ENCODE measurements around the gene DNLZ.

DNLZ gene

DNA sequence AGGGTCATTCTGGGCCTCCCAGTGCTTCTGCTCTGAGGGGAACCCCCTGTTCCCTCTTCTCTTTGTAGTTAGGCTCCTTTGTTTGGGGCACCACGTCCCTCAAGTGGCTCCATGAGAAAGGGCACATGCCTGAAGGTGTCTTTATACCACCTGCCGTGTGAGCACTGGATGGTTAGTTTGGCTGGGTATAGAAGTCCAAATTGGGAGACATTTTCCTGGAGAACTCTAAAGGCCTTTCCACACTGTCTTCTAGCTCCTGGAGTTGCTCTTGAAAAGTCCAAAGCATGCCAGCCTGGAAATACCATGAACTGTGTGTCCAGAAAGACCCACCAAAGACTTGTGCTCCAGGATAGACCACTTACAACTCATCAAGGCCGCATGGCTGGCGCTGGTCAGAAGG lies 48.6 kb downstream of the DNLZ start:
- H3K9ac ChIP-seq (ENCODE audit: low read length) = no peak overlapping the region
- H4K5ac ChIP-seq (ENCODE audit: low read length) = no peak overlapping the region
- H2BK5ac ChIP-seq (ENCODE audit: low read length) = no peak overlapping the region
- H3K36me3 ChIP-seq (ENCODE audit: control insufficient read depth, insufficient read depth, low read length) = no peaks in the 10 kb centered on the region
- no CpG with 5 or more reads among the region's 4 CpGs for WGBS (ENCODE audit: extremely low coverage, insufficient coverage, low lambda C conversion rate)
- H3K4me1 ChIP-seq (ENCODE audit: control insufficient read depth, low read depth, low read length) = no peaks in the 10 kb centered on the region
- H2BK15ac ChIP-seq (replicated peaks; ENCODE audit: low read depth) = no peak overlapping the region
- no peak overlapping the region for H2AK5ac ChIP-seq (ENCODE audit: low read length)
- no peak overlapping the region for H3K4me3 ChIP-seq (ENCODE audit: low read length)
- no peak overlapping the region for H3K56ac ChIP-seq (ENCODE audit: low read length)
- no peak overlapping the region for H4K8ac ChIP-seq (ENCODE audit: low read depth, low read length)
- no peaks in the 10 kb centered on the region for H3K79me1 ChIP-seq (ENCODE audit: low read length)
- H3K23ac ChIP-seq (ENCODE audit: low read length) = no peak overlapping the region
- no peak overlapping the region for H3K4me2 ChIP-seq (ENCODE audit: low read length)
- H3K79me2 ChIP-seq (ENCODE audit: control insufficient read depth, insufficient read depth, low read length) = no peaks in the 10 kb centered on the region
- no peak overlapping the region for H2BK120ac ChIP-seq (ENCODE audit: low read depth, low read length)
- no peak overlapping the region for H3K18ac ChIP-seq (ENCODE audit: low read length)
- H3K4ac ChIP-seq (ENCODE audit: low read depth, low read length) = no peak overlapping the region
- no peak overlapping the region for H3K27ac ChIP-seq (ENCODE audit: low read depth, low read length)
- H3K27me3 ChIP-seq (ENCODE audit: insufficient read depth, low read length, poor library complexity) = no peaks in the 10 kb centered on the region
- no peak for DNase-seq

DNA sequence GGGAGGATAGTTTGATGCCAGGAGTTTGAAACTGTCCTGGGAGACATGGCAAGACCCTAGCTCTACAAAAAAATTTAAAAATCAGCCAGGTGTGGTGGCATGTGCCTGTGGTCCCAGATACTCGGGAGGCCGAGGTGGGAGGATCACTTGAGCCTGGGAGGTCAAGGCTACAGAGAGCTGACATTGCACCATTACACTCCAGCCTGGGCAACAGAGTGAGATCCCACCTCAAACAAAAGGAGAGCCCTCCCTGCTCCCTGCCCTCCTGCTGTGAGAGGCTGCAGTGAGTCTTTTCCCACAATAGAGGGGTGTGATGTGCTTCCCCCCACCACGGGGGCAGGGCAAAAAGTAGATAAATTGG lies 49.5 kb downstream of the DNLZ start:
- Histone ChIP-seq H3K4me2 (ENCODE audit: low read length) (no peak overlapping the region), H3K18ac (ENCODE audit: low read length) (no peak overlapping the region), H3K36me3 (ENCODE audit: control insufficient read depth, insufficient read depth, low read length) (no peaks in the 10 kb centered on the region), H3K79me1 (ENCODE audit: low read length) (no peaks in the 10 kb centered on the region), H2BK15ac (replicated peaks; ENCODE audit: low read depth) (no peak overlapping the region), H3K23ac (ENCODE audit: low read length) (no peak overlapping the region), H2AK5ac (ENCODE audit: low read length) (no peak overlapping the region), H3K4me3 (ENCODE audit: low read length) (no peak overlapping the region), H3K56ac (ENCODE audit: low read length) (no peak overlapping the region), H3K27me3 (ENCODE audit: insufficient read depth, low read length, poor library complexity) (no peaks in the 10 kb centered on the region), H3K79me2 (ENCODE audit: control insufficient read depth, insufficient read depth, low read length) (no peaks in the 10 kb centered on the region), H4K8ac (ENCODE audit: low read depth, low read length) (no peak overlapping the region), H2BK5ac (ENCODE audit: low read length) (no peak overlapping the region), H2BK120ac (ENCODE audit: low read depth, low read length) (no peak overlapping the region), H4K5ac (ENCODE audit: low read length) (no peak overlapping the region), H3K27ac (ENCODE audit: low read depth, low read length) (no peak overlapping the region), H3K4ac (ENCODE audit: low read depth, low read length) (no peak overlapping the region), H3K4me1 (ENCODE audit: control insufficient read depth, low read depth, low read length) (no peaks in the 10 kb centered on the region), H3K9ac (ENCODE audit: low read length) (no peak overlapping the region)
- WGBS (ENCODE audit: extremely low coverage, insufficient coverage, low lambda C conversion rate) = no CpG with 5 or more reads among the region's 3 CpGs
- no peak for DNase-seq

- H3K27me3 ChIP-seq (ENCODE audit: insufficient read depth, low read length, poor library complexity) = no peaks in the 10 kb centered on the region
- H3K9ac ChIP-seq (ENCODE audit: low read length) = no peak overlapping the region
- H3K36me3 ChIP-seq (ENCODE audit: control insufficient read depth, insufficient read depth, low read length) = no peaks in the 10 kb centered on the region
- WGBS (ENCODE audit: extremely low coverage, insufficient coverage, low lambda C conversion rate) = no CpG with 5 or more reads among the region's 18 CpGs
- H3K18ac ChIP-seq (ENCODE audit: low read length) = no peak overlapping the region
- H2BK15ac ChIP-seq (replicated peaks; ENCODE audit: low read depth) = no peak overlapping the region
- no peak overlapping the region for H3K4me2 ChIP-seq (ENCODE audit: low read length)
- no peak overlapping the region for H3K23ac ChIP-seq (ENCODE audit: low read length)
- H4K8ac ChIP-seq (ENCODE audit: low read depth, low read length) = no peak overlapping the region
- no peak overlapping the region for H3K4me3 ChIP-seq (ENCODE audit: low read length)
- H2AK5ac ChIP-seq (ENCODE audit: low read length) = no peak overlapping the region
- H4K5ac ChIP-seq (ENCODE audit: low read length) = no peak overlapping the region
- H3K4me1 ChIP-seq (ENCODE audit: control insufficient read depth, low read depth, low read length) = no peaks in the 10 kb centered on the region
- no peak overlapping the region for H2BK5ac ChIP-seq (ENCODE audit: low read length)
- H3K79me1 ChIP-seq (ENCODE audit: low read length) = no peaks in the 10 kb centered on the region
- no peak overlapping the region for H2BK120ac ChIP-seq (ENCODE audit: low read depth, low read length)
- DNase-seq = no peak
- H3K4ac ChIP-seq (ENCODE audit: low read depth, low read length) = no peak overlapping the region
- no peaks in the 10 kb centered on the region for H3K79me2 ChIP-seq (ENCODE audit: control insufficient read depth, insufficient read depth, low read length)
- no peak overlapping the region for H3K27ac ChIP-seq (ENCODE audit: low read depth, low read length)
- H3K56ac ChIP-seq (ENCODE audit: low read length) = no peak overlapping the region
Observed at GRCh38 chr9:136313111-136314055, 50.2 kb downstream of the DNLZ start.

DNA sequence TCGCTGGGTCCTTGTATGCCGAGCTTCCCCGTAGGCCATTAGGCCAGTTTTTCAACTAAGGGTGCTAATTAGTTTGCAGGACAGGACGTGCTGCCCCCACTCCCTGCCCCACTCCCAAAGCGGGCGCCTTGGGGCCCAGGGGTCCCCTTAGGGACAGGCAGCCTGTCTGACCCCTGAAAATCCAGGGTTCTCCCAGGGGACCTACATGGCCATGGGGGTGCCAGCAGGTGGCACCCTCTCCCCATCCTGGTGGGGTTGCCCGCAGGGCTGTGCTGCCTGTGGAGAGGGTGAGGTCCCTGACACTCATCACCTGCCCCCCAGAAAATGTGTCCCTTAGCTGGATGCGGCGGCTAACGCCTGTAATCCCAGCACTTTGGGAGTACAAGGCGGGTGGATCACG lies 51.1 kb downstream of the DNLZ start:
- Histone ChIP-seq H3K79me2 (ENCODE audit: control insufficient read depth, insufficient read depth, low read length) (no peaks in the 10 kb centered on the region), H2BK120ac (ENCODE audit: low read depth, low read length) (no peak overlapping the region), H3K79me1 (ENCODE audit: low read length) (no peaks in the 10 kb centered on the region), H3K4me2 (ENCODE audit: low read length) (no peak overlapping the region), H4K5ac (ENCODE audit: low read length) (no peak overlapping the region), H3K18ac (ENCODE audit: low read length) (no peak overlapping the region), H3K4me3 (ENCODE audit: low read length) (no peak overlapping the region), H3K4ac (ENCODE audit: low read depth, low read length) (no peak overlapping the region), H3K56ac (ENCODE audit: low read length) (no peak overlapping the region), H2BK5ac (ENCODE audit: low read length) (no peak overlapping the region), H3K27ac (ENCODE audit: low read depth, low read length) (no peak overlapping the region), H4K8ac (ENCODE audit: low read depth, low read length) (no peak overlapping the region), H3K9ac (ENCODE audit: low read length) (no peak overlapping the region), H3K4me1 (ENCODE audit: control insufficient read depth, low read depth, low read length) (no peaks in the 10 kb centered on the region), H3K23ac (ENCODE audit: low read length) (no peak overlapping the region), H3K36me3 (ENCODE audit: control insufficient read depth, insufficient read depth, low read length) (no peaks in the 10 kb centered on the region), H3K27me3 (ENCODE audit: insufficient read depth, low read length, poor library complexity) (no peaks in the 10 kb centered on the region), H2BK15ac (replicated peaks; ENCODE audit: low read depth) (no peak overlapping the region), H2AK5ac (ENCODE audit: low read length) (no peak overlapping the region)
- no CpG with 5 or more reads among the region's 12 CpGs for WGBS (ENCODE audit: extremely low coverage, insufficient coverage, low lambda C conversion rate)
- DNase-seq = no peak

DNA sequence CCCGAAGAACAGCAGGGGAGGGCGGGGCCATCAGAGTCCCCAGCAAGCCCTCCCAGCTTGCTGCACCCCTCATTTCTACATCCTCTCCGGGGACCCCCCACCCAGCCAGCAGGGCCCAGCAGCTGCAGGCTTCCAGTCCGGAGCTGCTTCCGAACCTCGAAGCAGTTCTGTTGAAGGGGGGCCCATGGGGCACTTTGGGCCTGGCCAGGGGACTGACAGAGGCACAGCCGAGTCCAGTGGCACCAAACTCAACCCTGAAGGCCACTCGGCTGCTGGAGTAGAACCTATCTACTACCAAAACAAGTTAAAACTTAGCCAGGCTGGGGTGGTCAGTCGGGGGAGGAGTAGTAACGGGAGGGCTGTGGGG lies 51.6 kb downstream of the DNLZ start:
- Histone ChIP-seq H3K79me1 (ENCODE audit: low read length) (no peaks in the 10 kb centered on the region), H3K18ac (ENCODE audit: low read length) (no peak overlapping the region), H3K9ac (ENCODE audit: low read length) (no peak overlapping the region), H3K23ac (ENCODE audit: low read length) (no peak overlapping the region), H2BK120ac (ENCODE audit: low read depth, low read length) (no peak overlapping the region), H3K4me2 (ENCODE audit: low read length) (no peak overlapping the region), H3K4ac (ENCODE audit: low read depth, low read length) (no peak overlapping the region), H3K56ac (ENCODE audit: low read length) (no peak overlapping the region), H3K4me1 (ENCODE audit: control insufficient read depth, low read depth, low read length) (no peaks in the 10 kb centered on the region), H3K79me2 (ENCODE audit: control insufficient read depth, insufficient read depth, low read length) (no peaks in the 10 kb centered on the region), H3K4me3 (ENCODE audit: low read length) (no peak overlapping the region), H4K5ac (ENCODE audit: low read length) (no peak overlapping the region), H2AK5ac (ENCODE audit: low read length) (no peak overlapping the region), H3K36me3 (ENCODE audit: control insufficient read depth, insufficient read depth, low read length) (no peaks in the 10 kb centered on the region), H3K27me3 (ENCODE audit: insufficient read depth, low read length, poor library complexity) (no peaks in the 10 kb centered on the region), H4K8ac (ENCODE audit: low read depth, low read length) (no peak overlapping the region), H2BK15ac (replicated peaks; ENCODE audit: low read depth) (no peak overlapping the region), H2BK5ac (ENCODE audit: low read length) (no peak overlapping the region), H3K27ac (ENCODE audit: low read depth, low read length) (no peak overlapping the region)
- WGBS (ENCODE audit: extremely low coverage, insufficient coverage, low lambda C conversion rate) = no CpG with 5 or more reads among the region's 10 CpGs
- no peak for DNase-seq

Measured in mesendoderm (in vitro differentiated cells).